Stimulated activated CD4-positive, alpha-beta T cell treated with anti-CD3 and anti-CD28 coated beads, TNF-alpha, amount 100 ng/mL, for 24 hours (primary cell): ENCODE results near the gene DUS3L.

Experiments
- DNase-seq, 3 experiments: peaks; one replicate each; pipeline ENCODE4 v3.0.0-alpha.2; 2020; ENCODE audit warnings: low read depth in 3 of 3

The DUS3L gene, protein sequence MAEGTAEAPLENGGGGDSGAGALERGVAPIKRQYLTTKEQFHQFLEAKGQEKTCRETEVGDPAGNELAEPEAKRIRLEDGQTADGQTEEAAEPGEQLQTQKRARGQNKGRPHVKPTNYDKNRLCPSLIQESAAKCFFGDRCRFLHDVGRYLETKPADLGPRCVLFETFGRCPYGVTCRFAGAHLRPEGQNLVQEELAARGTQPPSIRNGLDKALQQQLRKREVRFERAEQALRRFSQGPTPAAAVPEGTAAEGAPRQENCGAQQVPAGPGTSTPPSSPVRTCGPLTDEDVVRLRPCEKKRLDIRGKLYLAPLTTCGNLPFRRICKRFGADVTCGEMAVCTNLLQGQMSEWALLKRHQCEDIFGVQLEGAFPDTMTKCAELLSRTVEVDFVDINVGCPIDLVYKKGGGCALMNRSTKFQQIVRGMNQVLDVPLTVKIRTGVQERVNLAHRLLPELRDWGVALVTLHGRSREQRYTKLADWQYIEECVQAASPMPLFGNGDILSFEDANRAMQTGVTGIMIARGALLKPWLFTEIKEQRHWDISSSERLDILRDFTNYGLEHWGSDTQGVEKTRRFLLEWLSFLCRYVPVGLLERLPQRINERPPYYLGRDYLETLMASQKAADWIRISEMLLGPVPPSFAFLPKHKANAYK

DNA sequence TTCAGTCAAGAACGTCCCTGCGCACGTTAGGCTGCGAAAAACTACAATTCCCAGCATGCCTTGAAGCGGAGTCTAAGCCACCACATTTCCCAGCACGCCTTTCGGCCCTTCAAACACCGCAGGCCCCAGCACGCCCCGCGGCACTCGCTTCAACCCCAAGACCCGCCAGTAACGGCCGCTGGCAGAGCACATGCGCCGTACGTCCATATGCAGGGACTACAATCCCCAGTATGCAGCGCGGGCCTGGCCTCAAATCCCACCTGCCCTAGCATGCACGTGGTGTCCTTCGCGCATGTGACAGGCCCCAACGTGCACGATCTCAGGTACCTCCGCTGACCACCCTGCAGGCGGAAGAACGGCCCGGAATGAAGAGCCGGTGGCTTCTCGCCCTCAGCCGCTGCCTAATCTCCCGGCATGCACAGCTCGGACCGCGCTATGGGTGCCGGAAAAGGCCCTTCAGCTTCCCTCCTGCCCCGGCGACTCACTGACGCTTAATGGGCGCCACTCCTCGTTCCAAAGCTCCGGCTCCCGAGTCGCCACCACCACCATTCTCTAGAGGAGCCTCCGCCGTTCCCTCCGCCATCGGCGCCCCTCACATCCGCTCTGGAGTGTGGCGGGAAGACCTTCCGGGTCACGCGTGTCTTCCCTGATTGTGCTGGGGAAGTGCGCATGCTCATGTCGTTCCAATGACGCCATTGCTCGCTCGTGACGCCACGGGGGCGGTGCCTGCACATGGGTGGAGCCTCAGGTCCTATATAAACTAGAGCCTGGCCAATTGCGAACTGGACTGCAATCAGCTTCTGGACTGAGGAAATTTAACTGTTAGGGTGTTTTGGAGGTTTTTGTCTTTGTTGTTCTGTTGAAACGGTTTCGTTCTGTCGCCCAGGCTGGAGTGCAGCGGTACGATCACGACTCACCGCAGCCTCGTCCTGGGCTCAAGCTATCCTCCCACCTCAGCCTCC, at the start of gene DUS3L:
Gene DUS3L, minus strand, starts transcription at position 605 of the 962 bp plus-strand sequence. Its CDS starts 22 bp downstream, at position 583.
- peak; percentile 89 to 95 (median 93) for DNase-seq

DNA sequence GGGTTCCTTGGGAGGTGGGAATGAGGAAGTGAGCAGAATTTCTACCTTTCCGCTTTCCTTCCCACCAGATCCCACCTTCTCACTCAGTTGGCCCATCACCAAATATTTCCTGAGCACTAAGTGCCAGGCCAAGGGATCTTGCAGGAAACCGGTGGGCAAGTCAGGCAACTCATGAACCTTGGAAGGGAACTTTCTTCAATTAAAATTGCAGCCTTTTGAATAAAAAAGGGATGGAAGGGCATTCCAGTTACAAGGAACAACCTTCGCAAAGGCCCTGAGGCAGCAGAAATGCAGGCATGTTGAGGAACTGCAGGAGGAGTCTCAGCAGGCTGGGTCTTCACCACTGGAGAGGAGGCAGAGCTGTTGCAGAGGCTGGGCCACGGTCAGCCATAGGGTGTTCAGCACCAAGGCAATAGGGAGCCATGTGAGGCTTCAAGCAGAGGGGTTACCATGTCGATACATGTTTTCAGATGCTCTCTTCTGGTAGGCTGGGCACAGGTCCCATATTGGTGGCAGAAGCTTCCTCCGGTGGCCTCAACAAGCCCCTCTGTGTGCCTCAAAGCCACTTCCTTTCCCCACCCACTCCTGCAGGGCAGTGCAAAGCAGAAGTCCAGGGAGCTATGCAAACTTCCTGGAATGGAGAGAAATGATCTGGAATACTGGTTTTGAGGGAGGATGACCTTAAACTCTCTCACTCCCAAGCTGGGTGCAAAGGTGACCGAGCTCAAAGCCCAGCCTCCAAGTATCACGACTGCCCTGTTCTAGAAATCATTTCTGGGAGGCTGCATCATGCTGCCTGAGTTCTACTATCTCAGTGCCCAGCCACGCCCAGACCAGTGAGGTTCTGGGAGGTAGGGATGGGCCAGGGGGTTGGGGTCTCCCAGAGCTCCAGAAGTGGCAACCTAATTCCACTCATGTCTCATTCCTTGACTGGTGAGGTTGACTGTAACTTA, 48.4 kb upstream of the DUS3L start, which contains the start of gene FUT6:
Gene FUT6, minus strand, starts transcription at position 638 of the 953 bp plus-strand sequence. CDS start 7,135 bp downstream, outside the sequence.
- no peak for DNase-seq

DNA sequence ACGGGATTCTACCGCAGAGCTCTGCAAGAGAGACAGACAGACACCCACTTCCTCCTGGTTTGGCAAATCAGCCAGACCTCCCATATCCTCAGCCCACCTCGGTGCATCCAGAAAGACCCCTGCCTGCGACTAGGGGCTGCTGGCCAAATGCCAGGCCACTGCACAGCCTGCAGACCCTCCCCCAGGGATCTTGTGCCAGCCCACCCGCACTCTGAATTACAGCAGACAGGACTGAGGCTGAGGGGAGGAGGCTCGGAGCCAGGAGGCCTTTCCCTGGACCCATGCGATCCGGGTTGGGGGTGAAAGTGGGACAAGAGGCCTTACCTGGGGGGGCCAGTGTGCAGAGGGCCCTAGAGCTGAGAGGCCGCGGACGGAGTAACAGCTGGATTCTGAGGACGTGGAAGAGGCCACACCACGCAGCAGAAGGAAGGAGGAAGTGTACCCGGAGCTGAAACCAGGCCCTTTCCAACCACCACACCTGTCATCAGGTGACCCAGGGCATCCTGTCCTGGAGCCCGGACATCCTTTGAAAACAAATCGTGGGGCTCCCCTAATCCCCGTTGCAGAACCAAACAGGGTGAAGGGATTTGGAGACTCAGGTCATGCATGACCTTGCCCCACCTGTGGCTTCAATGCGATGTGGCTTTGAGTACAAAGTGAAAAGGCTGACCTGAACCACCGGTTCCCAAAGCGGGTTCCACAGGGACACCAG, 47.5 kb upstream of the DUS3L start:
- DNase-seq: no peak

DNA sequence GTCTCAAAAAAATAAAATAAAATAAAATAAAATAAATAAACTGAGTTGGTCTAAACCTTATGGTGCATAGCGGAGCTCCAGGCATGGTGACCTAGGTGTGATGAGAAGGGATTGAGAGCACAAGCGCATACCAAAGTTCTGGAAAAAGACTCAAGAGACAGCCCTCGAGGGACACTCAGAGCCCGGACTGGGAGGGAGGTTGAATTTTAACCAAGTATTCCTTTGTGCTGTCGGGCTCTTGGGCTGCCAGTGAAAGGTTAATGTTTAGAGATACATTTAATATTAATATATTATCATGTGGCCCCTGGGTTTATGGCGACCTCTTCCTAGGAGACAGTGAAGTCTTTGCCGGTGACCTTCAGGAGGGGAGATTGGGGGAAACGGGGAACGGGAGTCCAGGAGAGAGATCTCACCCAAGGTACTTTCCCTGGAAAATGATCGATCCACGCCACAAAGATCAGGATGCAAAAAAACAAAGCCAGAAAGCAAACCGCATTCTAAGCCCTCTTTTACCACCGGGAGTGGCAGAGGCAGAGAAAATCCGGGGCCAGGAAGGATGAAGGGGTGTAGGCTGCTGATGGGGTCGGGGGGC, 46.9 kb upstream of the DUS3L start:
- DNase-seq: no peak

DNA sequence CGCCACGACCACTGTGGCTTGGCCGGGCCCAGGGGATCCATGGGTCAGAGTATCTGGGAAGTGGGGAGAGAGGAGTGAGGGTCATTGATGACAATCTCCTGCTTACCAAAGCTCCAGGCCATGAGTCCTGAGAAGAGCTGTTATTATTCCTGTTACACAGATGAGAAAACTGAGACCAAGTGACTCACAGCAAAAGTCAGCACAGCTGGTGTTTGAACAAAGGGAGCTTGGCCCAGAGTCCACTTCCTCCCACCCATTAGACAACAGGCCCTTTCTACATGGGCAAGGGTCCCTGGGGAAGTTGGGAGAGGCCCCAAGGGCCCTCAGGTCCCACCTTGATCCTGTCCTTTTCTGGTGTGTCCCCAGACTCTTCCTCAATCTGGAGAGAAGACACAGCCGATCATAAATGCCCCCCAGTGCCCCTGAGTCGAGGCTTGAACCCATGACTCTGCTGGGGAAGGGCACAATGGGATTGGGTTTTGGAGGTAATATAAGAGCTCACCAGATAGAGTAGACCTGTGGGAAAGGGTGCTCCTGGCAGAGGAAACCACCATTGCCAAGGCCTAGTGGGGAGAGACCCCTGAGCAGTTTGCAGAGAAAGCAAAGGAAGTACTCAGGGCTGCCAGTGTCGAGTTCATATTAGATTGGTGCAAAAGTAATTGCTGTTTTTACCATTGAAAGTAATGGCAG, 41.7 kb upstream of the DUS3L start:
- DNase-seq: no peak

DNA sequence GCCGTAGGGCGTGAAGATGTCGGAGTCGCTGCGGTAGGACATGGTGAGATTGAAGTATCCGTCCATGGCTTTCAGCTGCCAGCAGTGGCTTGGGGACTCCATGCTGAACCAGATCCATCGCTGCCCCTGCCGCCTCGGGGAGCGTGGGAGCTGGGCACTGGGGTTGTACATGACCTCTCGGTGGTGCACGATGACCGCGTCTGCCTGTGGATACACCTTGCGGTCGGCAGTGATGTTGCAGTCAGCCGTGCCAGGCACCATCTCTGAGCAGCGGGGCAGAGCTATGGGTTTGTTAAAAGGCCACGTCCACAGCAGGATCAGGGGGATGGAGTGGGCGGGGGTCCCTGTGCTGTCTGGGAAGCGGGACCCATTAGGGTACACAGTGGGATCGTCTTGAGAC, 41.1 kb upstream of the DUS3L start:
- no peak for DNase-seq

DNA sequence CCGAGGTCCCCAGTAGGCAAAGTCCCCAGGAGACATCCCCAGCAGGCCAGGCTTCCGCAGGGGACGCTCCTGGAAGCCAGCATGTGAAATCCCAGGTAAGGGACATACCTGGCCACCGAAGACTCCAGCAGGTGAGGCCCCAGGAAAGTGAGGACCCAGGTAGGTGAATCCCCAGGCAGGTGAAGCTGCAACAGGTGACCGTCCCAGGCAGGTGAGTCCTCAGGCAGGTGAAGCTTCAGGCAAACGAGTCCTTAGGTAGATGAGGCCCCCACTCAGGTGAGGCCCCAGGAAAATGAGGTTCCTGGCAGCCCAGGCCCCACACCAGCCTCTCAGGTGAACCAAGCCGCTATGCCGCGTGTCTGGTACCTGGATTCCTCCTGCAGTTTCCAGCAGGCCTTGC, 40.2 kb upstream of the DUS3L start:
- DNase-seq: no peak

DNA sequence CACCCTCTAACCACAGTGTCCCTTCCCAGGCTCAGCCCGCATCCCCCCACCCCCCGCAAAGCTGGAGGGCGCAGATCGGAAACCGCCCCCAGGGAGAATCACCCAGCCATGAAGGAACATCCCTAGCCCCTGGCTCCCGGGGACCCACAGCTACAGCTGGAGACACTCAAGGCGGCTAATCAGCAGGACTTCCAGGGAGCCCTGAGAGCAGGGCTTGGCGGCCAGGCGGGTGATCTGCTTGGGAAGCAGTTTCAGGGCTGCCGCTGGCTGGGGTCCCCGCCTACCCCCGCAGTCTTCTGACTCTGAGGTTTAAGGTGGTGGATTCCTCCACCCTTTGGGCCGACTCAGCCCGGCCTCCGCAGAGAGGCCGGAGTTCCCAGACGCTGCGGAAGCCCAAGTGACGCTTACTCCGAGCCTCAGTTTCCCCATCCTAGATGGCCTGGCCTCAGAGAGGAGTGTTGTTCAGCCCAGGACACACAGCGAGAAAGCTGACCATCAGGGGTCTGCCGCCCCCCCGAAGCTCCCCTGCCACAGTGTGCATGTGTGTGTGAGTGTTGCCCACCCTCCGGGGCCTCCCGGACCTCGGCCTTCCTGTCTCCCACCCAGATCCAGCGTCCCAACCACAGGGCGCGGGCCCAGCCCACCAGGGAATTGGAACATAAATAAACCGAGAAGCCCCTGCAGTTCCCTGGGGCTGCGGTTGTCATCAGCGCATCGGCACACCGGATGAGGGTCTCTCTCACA, 38.8 kb upstream of the DUS3L start:
- no peak for DNase-seq

DNA sequence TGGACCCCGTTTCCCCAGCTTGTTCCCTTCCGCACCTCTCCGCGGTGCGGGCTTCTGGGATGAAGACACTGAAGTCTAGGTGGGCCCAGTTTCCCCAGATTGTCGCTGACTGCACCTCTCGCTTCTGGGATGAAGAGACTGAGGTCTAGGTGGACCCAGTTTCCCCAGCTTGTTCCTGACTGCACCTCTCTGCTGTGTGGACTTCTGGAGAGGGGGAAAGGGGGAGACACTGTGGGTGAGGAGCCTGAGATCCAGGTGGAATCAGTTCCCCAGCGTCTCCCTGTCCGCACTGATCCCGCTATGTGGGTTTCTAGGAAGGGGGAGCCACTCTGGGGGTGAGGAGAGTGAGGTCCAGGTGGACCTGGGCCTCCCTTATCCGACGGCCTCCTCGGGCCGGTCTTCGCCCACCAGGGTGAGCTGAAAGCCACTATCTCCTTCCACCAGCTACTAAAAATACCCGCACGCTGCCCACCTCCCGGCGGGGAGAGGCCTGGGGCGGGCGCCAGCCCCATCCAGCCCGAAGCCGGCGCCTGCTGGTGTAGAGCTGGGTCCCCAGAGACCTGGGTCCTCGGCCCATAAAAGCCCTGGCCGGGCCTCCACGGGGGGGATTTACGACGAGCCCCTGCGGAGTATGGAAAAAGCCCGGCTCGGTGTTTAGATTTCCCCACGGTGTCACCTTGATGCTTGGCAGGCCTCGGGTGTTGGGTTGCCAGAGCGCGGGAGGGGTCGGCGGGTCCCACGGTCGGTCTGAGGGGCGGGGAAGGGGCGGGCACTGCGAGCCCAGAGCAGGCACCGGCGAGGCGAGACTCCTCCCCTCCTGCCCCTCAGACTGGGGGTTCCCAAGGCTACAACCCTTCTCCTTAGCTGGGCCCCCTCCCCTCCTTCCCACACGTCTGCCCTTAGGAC, 38.0 kb upstream of the DUS3L start:
- peak in 1 of 3 experiments; percentile 51 for DNase-seq

DNA sequence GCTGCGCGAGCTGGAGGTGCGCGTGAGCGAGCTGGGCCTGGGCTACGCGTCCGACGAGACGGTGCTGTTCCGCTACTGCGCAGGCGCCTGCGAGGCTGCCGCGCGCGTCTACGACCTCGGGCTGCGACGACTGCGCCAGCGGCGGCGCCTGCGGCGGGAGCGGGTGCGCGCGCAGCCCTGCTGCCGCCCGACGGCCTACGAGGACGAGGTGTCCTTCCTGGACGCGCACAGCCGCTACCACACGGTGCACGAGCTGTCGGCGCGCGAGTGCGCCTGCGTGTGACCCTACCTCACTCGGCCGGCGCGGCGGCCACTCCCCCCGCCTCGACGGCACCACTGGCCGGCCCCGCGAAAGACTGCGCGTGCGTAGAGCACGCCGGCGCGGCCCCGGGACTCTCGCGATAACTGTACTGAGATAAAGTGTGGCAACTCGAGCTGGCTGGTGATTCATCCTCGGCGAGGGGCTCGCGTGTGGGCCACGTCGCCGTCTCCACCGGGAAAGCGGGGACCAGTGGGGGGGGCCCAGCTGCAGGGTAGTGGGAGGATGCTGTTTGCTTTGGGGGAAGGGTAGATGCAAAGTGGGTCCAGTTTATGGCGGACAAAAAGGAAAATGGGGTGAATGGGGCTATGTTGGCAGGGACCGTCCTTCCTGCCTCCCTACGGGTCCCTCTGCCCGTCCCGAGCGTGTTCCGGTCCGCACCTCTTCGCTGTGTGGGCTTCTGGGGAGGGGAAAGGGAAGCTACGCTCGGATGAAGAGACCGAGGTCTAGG, 37.1 kb upstream of the DUS3L start:
- DNase-seq: peak; percentile 92 to 95 (median 93)

DNA sequence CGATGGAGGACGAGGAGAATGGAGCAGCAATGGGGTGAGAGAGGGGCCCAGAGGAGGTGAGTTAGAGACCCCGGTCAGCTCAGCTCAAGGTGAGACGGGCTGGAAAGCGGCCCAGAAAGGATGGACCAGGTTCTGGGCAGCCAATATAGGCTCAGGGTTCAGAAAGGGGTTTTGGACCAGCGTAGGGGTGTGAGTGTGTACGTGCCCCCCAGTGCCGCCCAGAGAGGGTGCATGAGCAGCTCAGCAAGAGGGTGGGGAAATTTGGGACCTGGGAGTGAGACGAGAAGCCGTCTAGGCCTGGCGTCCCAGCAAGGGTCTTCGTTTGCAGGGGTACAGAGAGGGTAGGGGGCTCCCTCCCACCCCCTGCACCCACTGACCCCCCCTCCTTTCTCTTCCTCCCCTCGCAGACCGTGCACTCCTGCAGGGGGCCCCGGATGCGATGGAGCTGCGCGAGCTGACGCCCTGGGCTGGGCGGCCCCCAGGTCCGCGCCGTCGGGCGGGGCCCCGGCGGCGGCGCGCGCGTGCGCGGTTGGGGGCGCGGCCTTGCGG, 36.5 kb upstream of the DUS3L start:
- no peak for DNase-seq

DNA sequence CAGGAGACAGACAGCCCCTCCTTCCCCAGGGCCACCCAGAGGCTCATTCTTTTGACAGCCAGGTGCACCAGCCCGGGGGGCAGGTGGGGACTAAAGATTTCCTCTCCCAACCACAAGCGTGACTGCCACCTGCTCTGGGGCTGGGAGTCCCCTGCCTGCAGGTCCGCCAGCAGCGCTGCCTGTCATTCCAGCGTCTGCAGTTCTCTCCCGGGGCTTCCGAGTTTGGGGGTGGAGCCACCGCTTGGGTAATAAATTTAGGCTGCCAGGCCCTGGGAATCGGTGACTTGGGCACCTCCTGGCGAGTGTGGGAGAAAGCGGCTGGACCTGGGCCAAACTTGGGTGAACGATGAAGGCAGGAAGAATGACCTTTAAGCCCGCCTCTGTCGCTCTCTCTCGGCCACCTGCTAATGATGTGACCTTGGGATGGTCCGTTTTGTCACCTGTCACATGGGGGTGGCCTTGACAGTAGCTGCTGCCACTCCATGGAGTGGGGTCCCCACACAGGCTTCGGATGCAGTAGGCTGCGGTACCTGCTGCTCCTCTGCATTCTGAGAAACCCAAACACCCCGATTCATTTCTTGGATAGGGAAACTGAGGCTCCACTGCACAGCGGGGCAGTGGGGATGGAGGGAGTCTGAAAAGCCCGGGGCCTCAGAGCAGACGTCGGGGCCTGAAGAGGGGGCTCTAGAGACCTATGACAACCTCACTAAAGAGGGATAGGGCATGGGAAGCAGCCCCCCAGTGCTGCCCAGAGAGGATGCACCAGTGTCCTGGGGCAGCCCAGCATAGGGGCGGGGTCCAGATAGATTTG, 35.8 kb upstream of the DUS3L start:
- DNase-seq: no peak

DNA sequence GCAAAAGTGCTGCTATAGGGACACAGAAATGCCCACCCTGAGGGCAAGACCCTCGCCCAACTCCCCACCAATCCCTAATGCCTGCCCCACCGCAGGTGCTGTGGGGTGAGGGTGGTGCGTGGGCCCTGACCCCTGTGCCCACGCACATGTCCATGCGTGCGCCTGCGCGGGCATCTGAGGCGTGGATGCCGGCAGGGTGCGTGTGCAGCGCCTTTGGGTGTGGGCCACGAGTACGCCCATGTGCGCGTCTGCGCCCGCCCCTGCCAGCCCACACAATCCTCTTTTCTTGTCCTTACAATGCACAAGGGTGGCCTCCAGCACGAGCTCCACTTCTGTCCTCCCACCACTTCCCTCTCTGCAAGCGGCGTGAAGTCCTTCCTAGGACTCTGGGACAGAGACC, 34.2 kb upstream of the DUS3L start:
- DNase-seq: no peak

DNA sequence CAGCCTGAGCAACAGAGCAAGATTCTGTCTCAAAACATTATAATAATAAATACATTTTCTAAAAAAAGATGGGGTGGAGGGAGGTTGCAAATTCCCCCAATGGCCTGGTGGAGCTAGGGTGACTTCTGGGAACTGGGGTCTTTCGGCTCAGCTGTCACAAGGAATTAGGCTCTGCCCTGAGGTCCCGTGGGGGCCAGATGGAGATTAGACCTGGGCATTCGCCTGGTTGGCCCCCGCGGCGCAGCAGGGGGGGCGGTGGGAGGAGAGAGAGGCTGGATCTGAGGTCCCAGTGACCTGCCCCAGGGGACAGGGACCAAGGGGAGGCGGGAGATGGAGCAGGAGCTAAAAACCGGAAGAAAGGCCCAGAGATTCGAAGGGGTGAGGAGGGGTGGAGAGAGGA, 33.8 kb upstream of the DUS3L start:
- DNase-seq: no peak

DNA sequence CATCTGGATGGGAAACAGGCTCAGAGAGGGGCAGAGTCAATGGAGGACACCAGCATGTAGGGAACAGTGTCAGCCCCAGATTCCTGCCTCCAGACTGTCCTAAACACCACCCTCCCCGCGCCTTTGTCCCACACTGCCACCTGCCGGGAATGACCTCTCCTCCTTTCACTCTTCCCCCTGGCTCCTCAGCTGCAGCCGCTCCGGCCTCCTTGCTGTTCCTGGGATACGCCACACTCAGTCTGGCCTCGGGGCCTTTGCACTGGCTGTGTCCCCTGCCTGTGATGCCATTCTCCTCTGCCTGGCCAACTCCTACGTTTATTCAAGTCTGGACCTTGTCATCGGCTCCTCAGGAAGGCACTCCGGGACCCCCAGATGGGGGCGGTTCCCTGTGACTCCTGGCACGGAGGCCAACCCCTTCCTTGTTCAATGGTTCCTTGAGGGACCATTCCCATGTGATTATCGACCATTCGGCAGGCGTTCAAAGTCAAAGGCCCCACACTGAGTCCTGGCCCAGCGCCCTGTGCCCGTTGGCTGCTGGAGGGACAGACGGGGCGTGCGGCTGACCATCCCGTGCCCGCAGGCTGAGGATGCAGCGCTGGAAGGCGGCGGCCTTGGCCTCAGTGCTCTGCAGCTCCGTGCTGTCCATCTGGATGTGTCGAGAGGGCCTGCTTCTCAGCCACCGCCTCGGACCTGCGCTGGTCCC, 32.8 kb upstream of the DUS3L start:
- DNase-seq: no peak
